GM13976 (cell line): ENCODE measurements around the gene LRTM1.

Experiments
- DNase-seq: peaks from one replicate; pipeline ENCODE4 v3.0.0; 2012; ENCODE audit warnings: low spot score
- CTCF ChIP-seq: IDR thresholded peaks from 2 replicates; pipeline ENCODE4 v1.5.1; 2012; ENCODE audit warnings: borderline replicate concordance, mild to moderate bottlenecking; ENCODE audit not compliant: insufficient read depth; ENCODE audit errors: extremely low read depth, missing control alignments, control extremely low read depth
- in situ Hi-C: fragments of 300-500 bp; cut with MboI; formaldehyde crosslinking; loops from one replicate; pipeline ENCODE4 v1.12.0; 2022; ENCODE audit warnings: low sequenced_read_pairs, mixed read lengths, inconsistent platforms; ENCODE audit not compliant: unreplicated experiment

The LRTM1 gene

GRCh38 chr3:54928046-54928770 is at the start of gene LRTM1:
Gene LRTM1 (minus strand): TSS chr3:54928059. CDS start chr3:54927911, 148 bp downstream.
- in situ Hi-C loops: no loop called here
- TF ChIP-seq CTCF: no peak
- no peak for DNase-seq

DNA sequence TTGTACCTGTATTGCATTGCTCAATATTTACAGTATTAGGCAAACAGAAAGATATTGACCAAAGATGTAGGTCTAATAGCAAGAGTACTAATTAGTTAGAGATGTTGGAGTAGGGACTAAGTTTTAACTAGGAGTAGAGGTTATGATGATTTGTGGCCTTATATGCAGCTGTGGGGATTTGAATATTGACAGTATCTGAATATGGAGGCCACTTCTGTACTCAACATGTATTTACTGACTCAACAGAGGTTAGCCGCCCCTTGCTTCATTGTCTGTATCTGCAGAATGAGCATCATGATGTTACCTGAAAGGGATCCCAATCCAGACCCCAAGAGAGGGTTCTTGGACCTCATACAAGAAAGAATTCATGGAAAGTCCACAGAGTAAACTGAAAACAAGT is 49.6 kb upstream of the LRTM1 start:
- in situ Hi-C loops: no loop called here
- no peak for TF ChIP-seq CTCF
- no peak for DNase-seq

- DNase-seq: no peak
- no peak for TF ChIP-seq CTCF
- in situ Hi-C loops: no loop called here
Measured at GRCh38 chr3:54970895-54971294, 43.0 kb upstream of the LRTM1 start.

- DNase-seq: no peak
- TF ChIP-seq CTCF: no peak
- in situ Hi-C loops: no loop called here
Measured at GRCh38 chr3:54969652-54970051, 41.8 kb upstream of the LRTM1 start.

- DNase-seq: no peak
- in situ Hi-C loops: no loop called here
- no peak for TF ChIP-seq CTCF
Measured at GRCh38 chr3:54968546-54969172, 40.8 kb upstream of the LRTM1 start.

DNA sequence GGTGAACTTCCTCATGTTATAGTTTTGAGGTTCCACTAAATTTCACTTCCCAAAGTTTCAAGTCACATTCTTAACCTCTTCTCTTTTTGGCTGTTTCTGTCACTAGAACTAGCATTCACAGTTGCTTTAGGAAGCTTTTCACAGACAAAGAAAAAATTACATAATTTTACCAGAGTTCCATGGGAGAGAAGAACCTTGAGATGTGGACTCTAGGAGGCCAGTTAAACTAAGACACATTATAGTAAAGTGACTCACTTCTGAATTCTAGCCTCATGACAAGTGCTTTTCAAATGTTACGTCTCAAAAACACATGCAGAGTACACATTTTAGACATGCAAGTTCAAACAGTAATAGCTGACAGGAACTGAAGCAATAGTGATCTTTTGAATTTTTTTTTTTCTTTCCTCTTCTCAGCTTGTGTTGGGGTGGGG is 39.9 kb upstream of the LRTM1 start:
- in situ Hi-C loops: no loop called here
- DNase-seq: no peak
- no peak for TF ChIP-seq CTCF
